GM19240 (cell line): ENCODE data around the gene ZNF587.
"Not testable (repeated sequence)": the region's sequence is repeated elsewhere in the genome, so short reads cannot be mapped to it uniquely, and the experiment has no call there.

Experiments used
- DNase-seq: peaks from one replicate; pipeline ENCODE4 v3.0.0; 2011; ENCODE audit warnings: low spot score; ENCODE audit not compliant: insufficient read length

ZNF587 gene

DNA sequence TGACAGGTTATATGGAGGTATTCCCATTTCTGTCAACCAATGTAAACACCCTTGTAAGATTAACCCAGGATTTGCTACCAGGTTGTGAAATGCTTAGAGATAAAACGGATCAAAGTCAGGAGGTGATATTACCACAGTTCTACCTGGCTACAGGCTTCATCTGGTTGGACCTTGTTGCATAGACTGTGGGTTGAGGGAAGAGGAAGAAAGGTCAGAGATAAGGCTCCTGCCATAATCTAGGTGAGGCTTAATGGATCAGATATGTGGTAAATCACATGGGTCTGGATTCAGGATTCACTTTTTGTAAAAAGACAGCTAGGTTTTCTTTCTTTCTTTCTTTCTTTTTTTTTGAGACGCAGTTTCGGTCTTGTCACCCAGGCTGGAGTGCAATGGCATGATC, 28.2 kb upstream of the ZNF587 start:
- DNase-seq, result not testable (repeated sequence)

DNA sequence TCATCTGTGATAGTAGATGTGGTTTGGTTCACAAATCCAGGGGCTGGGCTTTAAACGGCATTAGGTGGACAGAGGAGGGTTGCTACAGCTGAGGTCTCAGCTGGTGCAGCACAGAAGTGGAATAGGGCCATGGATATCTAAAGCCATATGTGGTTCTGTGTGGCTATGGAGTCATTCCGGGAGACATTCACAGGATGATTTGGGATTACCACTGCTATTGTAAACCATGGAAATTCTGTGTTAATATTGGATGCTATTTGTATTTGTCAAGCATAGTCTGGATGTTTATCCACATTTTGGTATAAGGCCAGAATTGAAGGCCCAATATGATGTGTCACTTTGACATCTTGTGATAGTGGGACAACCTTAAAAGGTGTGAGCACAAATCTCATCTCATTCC, 26.5 kb upstream of the ZNF587 start:
- not testable (repeated sequence) for DNase-seq

DNA sequence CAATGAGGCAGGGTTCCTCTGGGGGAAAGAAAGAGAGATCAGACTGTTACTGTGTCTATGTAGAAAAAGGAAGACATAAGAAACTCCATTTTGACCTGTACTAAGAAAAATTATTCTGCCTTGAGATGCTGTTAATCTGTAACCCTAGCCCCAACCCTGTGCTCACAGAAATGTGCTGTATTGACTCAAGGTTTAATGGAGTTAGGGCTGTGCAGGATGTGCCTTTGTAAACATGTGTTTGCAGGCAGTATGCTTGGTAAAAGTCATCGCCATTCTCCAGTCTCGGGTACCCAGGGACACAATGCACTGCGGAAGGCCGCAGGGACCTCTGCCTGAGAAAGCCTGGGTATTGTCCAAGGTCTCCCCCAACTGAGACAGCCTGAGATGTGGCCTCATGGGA, 26.1 kb upstream of the ZNF587 start:
- DNase-seq, result not testable (repeated sequence)

- no peak for DNase-seq
These were observed 24.1 kb upstream of the ZNF587 start for GRCh38 chr19:57825511-57825910.

- DNase-seq, result no peak
These were observed 20.3 kb upstream of the ZNF587 start for GRCh38 chr19:57829316-57829715.

GRCh38 chr19:57830071-57830602, 19.5 kb upstream of the ZNF587 start, which contains the start of gene ZNF587B:
ZNF587B (plus strand) TSS chr19:57830299; CDS start chr19:57830529, 230 bp downstream.
- no peak for DNase-seq

- not testable (repeated sequence) for DNase-seq
These were observed 12.7 kb upstream of the ZNF587 start for GRCh38 chr19:57836991-57837390.

- not testable (repeated sequence) for DNase-seq
These were observed 11.0 kb upstream of the ZNF587 start for GRCh38 chr19:57838622-57839191.

DNA sequence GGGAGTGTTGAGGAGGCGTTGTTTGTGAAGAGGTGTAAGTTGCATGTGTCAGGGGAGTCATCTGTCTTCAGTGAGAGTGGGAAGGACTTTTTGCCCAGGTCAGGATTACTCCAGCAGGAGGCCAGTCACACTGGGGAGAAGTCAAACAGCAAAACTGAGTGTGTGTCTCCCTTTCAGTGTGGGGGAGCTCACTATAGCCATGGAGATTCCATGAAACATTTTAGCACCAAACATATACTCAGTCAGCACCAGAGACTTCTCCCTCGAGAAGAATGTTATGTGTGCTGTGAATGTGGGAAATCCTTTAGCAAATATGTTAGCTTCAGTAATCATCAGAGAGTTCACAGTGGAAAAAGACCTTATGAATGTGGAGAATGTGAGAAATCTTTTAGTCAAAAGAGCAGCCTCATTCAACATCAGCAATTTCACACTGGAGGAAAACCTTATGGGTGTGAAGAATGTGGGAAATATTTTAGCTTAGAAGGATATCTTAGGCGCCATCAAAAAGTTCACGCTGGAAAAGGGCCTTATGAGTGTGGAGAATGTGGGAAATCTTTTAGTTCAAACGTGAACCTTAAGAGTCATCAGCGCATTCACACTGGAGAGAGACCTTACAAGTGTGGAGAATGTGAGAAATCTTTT, 8.4 kb upstream of the ZNF587 start:
- no peak for DNase-seq

GRCh38 chr19:57847164-57847563, 2.5 kb upstream of the ZNF587 start:
- not testable (repeated sequence) for DNase-seq

DNA sequence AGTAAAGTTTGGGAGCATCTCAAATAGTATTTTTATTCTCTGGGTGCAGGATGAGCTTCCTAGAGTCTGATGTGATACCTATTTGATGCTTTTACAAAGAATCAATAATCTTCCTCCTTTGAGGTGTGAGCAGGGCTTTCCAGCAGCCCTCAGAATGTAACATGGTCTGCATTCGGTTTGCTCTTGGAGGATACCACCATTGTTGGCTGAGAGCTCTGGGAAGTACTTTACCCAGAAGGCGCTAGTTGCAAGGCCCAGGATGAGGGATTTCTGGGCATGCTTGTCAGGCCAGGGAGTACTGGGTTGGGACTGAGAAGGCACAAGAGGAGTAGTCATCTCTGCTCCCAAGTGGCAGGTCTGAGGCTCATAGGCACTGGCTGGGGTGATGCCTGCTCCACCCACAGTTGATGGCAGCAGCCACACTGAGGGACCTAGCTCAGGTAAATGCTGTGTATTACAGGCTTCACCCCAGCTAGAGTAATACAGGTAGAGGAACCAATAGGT, 445 bp upstream of the ZNF587 start:
- DNase-seq, result not testable (repeated sequence)

DNA sequence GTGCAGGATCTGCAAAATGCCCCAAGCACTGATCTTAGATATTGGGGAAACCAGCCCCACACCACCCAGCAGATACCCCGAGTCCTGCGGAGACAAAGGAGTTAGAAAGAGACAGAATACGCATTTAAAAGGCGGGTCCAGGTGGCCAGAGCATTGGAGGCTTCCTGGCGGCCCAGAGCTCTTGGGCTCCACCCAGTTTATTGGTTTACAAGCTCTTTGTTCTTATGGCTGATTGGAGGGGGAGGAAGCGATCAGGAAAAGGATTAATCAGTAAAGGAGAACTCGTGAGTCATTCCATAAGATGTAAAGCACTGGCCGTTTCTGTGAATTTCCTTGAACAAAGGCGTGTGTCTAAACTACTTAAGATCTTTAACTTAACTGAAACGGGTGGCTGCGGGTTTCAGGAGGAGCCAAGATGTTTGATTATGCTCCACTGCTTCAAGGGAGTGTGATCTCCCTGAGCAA, 926 bp downstream of the ZNF587 start:
- DNase-seq, result no peak

DNA sequence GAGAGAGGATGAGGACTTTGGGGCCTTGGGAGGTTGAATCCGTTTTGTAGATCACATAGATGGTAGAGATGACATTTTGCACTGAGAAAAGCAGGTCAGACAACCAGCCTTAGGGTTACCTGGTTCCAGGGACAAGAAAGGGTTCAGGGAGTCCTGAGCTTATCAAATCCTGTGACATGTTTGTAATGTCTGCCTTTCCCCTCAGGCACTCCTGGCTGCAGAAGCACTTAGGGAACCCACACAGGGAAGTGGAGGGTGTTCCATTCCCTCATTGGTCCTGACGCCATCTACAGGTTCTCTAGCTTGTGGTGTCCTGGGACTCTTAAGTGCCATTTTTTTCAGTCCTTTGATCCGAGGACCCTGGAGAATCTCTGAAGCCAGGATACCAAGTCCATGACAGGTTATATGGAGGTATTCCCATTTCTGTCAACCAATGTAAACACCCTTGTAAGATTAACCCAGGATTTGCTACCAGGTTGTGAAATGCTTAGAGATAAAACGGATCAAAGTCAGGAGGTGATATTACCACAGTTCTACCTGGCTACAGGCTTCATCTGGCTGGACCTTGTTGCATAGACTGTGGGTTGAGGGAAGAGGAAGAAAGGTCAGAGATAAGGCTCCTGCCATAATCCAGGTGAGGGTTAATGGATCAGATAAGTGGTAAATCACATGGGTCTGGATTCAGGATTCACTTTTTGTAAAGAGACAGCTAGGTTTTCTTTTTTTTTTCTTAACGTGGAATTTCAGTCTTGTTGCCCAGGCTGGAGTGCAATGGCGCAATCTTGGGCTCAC, 2.3 kb downstream of the ZNF587 start:
- DNase-seq, result not testable (repeated sequence)

GRCh38 chr19:57854117-57854516, 4.5 kb downstream of the ZNF587 start:
- not testable (repeated sequence) for DNase-seq

DNA sequence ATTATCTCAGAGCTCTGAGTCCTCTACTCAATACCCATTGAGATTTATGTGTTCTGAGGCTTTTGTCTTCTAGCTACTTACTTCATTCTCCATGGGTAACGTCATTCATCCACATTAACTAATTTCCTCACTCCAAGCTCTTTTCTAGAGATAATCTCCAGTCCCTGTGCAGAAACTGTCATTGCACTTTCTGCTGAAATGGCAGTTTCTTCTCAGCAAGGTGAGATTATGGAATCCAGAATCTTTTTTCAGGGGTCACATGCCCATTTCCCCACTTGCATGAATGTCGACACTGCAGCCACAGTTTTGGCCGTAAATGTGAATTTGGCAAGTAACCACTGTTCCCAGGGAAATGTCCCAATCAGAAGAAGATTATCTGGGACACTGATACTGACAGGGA, 12.7 kb downstream of the ZNF587 start:
- DNase-seq, result not testable (repeated sequence)

GRCh38 chr19:57867868-57868492, 18.3 kb downstream of the ZNF587 start:
- DNase-seq, result no peak

GRCh38 chr19:57869655-57870054, 20.0 kb downstream of the ZNF587 start:
- DNase-seq, result not testable (repeated sequence)

DNA sequence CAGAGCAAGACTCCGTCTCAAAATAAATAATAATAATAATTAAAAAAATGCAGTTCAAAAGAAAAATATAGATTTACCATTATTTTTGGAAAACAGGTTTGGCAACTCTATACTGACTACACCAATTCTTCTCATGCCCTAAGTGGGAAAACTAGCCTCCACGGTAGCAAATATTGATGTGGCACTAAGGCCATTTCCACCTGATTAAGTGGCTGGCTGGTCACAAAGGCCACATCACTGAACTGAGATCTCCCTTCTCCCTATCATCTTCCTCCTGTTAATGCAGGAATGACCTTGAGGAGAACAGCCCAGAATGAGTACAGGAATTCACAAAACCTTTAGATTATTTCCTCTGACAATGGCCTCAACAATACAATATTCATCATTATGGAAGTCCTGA, 20.6 kb downstream of the ZNF587 start:
- no peak for DNase-seq

GRCh38 chr19:57872450-57872849, 22.8 kb downstream of the ZNF587 start:
- DNase-seq, result no peak

GRCh38 chr19:57873883-57874799, 24.5 kb downstream of the ZNF587 start:
- DNase-seq, result not testable (repeated sequence)
